GM12892 (cell line): Measurements from ENCODE around the gene CD46.

Experiments used
- POLR2A ChIP-seq: IDR thresholded peaks from 2 replicates; pipeline ENCODE4 v1.6.1; 2011; ENCODE audit warnings: low read depth, low read length, control low read depth
- POLR2AphosphoS5 ChIP-seq: IDR thresholded peaks from 2 replicates; pipeline ENCODE4 v1.6.1; 2011; ENCODE audit warnings: low read depth, low read length, control low read depth
- TAF1 ChIP-seq: IDR thresholded peaks from 2 replicates; pipeline ENCODE4 v1.6.1; 2011; ENCODE audit warnings: low read depth, mild to moderate bottlenecking, control low read depth, low read length, borderline replicate concordance

GRCh38 chr1:207832796-207833195 is 80.9 kb downstream of the CD46 start:
- TF ChIP-seq TAF1 (no peak), POLR2A (no peak), POLR2AphosphoS5 (no peak)
